ENCODE results near the gene KIF20B. TPM values are rescaled to one million over a fixed set of nuclear protein-coding genes. Genes with fewer than 3 reads are reported as not detected.

KIF20B gene
- total and polyA plus RNA-seq, 10 donors = 2.4 to 14.6 (median 8.6) TPM

- no peak for TF ChIP-seq POLR2AphosphoS5 (IDR thresholded peaks at IDR 0.05)
- no peak for TF ChIP-seq CTCF (IDR thresholded peaks at IDR 0.05 in 8 of 11, conservative IDR thresholded peaks at IDR 0.05 in 3 of 11)
- no peak for TF ChIP-seq POLR2A (IDR thresholded peaks at IDR 0.05)
- H3K4me3 ChIP-seq = no peak overlapping the region
- no peak overlapping the region for H3K27ac ChIP-seq
- peaks cover 0 to 5% (median 0%) of the 10 kb centered on the region in 7 donors for H3K27me3 ChIP-seq (replicated peaks in 1 of 7)
- no peaks in the 10 kb centered on the region for H3K9me3 ChIP-seq
- DNase-seq = no peak
- H3K36me3 ChIP-seq = no peaks in the 10 kb centered on the region
- intact Hi-C loops (cut with DNase I; ENCODE audit: low total_unique reads) = no loop called here
- no peaks in the 10 kb centered on the region for H3K4me1 ChIP-seq
These were observed 24.0 kb upstream of the KIF20B start for GRCh38 chr10:89677341-89677740.

GRCh38 chr10:89679986-89680385 is 21.4 kb upstream of the KIF20B start:
- no peaks in the 10 kb centered on the region for H3K9me3 ChIP-seq
- no peak overlapping the region for H3K4me3 ChIP-seq
- no peaks in the 10 kb centered on the region for H3K36me3 ChIP-seq
- no peaks in the 10 kb centered on the region for H3K4me1 ChIP-seq
- no peak for TF ChIP-seq POLR2A (IDR thresholded peaks at IDR 0.05)
- no peak for TF ChIP-seq CTCF (IDR thresholded peaks at IDR 0.05 in 8 of 11, conservative IDR thresholded peaks at IDR 0.05 in 3 of 11)
- TF ChIP-seq POLR2AphosphoS5 (IDR thresholded peaks at IDR 0.05) = no peak
- no peak for DNase-seq
- H3K27ac ChIP-seq = no peak overlapping the region
- 70 to 85% (median 81%) methylated on average over 3 of the region's 3 CpGs for WGBS, 5 donors
- H3K27me3 ChIP-seq (replicated peaks in 1 of 7) = peaks cover 0 to 5% (median 0%) of the 10 kb centered on the region in 7 donors
- intact Hi-C loops (cut with DNase I; ENCODE audit: low total_unique reads) = no loop called here

GRCh38 chr10:89683883-89684282 is 17.5 kb upstream of the KIF20B start:
- Histone ChIP-seq H3K27ac (no peak overlapping the region), H3K27me3 (replicated peaks in 1 of 7) (peaks cover 0 to 5% (median 0%) of the 10 kb centered on the region in 7 donors), H3K9me3 (no peaks in the 10 kb centered on the region), H3K4me1 (no peaks in the 10 kb centered on the region), H3K36me3 (no peaks in the 10 kb centered on the region), H3K4me3 (no peak overlapping the region)
- intact Hi-C loops (cut with DNase I; ENCODE audit: low total_unique reads) = no loop called here
- no peak for DNase-seq
- TF ChIP-seq CTCF (IDR thresholded peaks at IDR 0.05 in 8 of 11, conservative IDR thresholded peaks at IDR 0.05 in 3 of 11) (no peak), POLR2A (IDR thresholded peaks at IDR 0.05) (no peak), POLR2AphosphoS5 (IDR thresholded peaks at IDR 0.05) (no peak)
- 71 to 78% (median 74%) methylated on average over 5 of the region's 5 CpGs for WGBS, 5 donors

GRCh38 chr10:89684604-89685003 is 16.8 kb upstream of the KIF20B start:
- WGBS, 5 donors = 58 to 90% (median 66%) methylated on average over 2 of the region's 2 CpGs
- intact Hi-C loops (cut with DNase I; ENCODE audit: low total_unique reads) = no loop called here

More at GRCh38 chr10:89684604-89685003, 16.8 kb upstream of the KIF20B start:
- no peak overlapping the region for H3K27ac ChIP-seq
- TF ChIP-seq POLR2A (IDR thresholded peaks at IDR 0.05) = no peak
- TF ChIP-seq CTCF (IDR thresholded peaks at IDR 0.05 in 8 of 11, conservative IDR thresholded peaks at IDR 0.05 in 3 of 11) = no peak
- no peak for TF ChIP-seq POLR2AphosphoS5 (IDR thresholded peaks at IDR 0.05)
- H3K36me3 ChIP-seq = no peaks in the 10 kb centered on the region
- H3K4me1 ChIP-seq = no peaks in the 10 kb centered on the region
- no peak overlapping the region for H3K4me3 ChIP-seq
- DNase-seq = no peak
- H3K9me3 ChIP-seq = no peaks in the 10 kb centered on the region
- peaks cover 0 to 5% (median 0%) of the 10 kb centered on the region in 7 donors for H3K27me3 ChIP-seq (replicated peaks in 1 of 7)

All from spleen (tissue), 11 donors.